ENCODE measurements around the gene CX3CR1.

DNA sequence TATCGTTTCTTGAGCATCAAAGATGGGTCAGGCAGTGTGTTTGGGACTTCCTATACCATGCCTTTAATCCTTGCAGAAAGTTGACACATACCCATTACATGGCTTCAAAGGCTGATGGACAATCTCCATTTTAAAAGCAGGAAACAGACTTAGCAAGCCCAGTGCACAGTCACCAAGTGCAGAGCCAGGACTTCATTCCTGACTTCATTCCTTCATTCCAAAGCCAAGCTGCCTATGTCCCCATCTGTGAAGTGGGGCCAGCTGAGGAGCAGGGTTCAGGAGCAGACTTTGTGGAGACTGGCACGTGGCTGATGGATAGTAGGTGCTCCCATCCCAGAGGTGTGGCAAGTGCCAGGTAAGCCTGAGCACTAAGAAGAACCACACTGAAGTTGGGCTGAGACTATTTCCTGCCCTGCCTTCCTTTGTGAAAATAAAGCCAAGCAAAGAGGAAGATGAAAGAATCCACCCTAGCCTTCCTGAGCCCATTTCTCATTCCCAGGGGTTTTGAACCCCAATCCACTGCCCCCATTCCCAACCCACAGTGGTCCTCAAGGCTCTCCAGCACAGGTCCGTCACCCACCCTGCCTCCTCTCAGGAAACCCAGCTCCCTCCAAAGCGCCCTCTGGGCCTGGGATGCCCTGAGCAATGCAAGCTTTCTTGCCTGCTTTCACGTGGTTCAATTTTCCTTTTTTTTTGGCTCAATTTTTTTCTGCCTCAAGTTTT, 1.8 kb downstream of the CX3CR1 start:
- TF ChIP-seq, protein P1, sequence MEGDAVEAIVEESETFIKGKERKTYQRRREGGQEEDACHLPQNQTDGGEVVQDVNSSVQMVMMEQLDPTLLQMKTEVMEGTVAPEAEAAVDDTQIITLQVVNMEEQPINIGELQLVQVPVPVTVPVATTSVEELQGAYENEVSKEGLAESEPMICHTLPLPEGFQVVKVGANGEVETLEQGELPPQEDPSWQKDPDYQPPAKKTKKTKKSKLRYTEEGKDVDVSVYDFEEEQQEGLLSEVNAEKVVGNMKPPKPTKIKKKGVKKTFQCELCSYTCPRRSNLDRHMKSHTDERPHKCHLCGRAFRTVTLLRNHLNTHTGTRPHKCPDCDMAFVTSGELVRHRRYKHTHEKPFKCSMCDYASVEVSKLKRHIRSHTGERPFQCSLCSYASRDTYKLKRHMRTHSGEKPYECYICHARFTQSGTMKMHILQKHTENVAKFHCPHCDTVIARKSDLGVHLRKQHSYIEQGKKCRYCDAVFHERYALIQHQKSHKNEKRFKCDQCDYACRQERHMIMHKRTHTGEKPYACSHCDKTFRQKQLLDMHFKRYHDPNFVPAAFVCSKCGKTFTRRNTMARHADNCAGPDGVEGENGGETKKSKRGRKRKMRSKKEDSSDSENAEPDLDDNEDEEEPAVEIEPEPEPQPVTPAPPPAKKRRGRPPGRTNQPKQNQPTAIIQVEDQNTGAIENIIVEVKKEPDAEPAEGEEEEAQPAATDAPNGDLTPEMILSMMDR (conservative IDR thresholded peaks at IDR 0.05; ENCODE audit: low read length): no peak
- no peak for TF ChIP-seq EZH2phosphoT487 (IDR thresholded peaks at IDR 0.05; ENCODE audit: borderline replicate concordance, low read depth, low read length)
